ENCODE results near the gene PPA1. TPM values are rescaled to one million over a fixed set of nuclear protein-coding genes. Genes with fewer than 3 reads are reported as not detected.
"Not testable (repeated sequence)": the region's sequence is repeated elsewhere in the genome, so short reads cannot be mapped to it uniquely, and the experiment has no call there.

Gene PPA1
- total RNA-seq, 1 experiment from 2014 or later, result 234 TPM

GRCh38 chr10:70160798-70161197, 72.4 kb downstream of the PPA1 start:
- ChIA-PET POLR2A (interaction anchor here (1.1 kb wide), 1 partner anchor 10 kb away, joined by 3 read pairs; the partner anchor contains the start of gene SAR1A), CTCF (interaction anchor here (1.2 kb wide), 1 partner anchor 14 kb away, joined by 6 read pairs; the partner anchor contains the start of gene TYSND1), RAD21 (ENCODE audit: low non-redundant PET in 1 of 2, low total read pairs in 2 of 2, uncharacterized antibody in 2 of 2, unreplicated experiment in 2 of 2) (no interaction called here)
- Histone ChIP-seq H3K4me3 (replicated peaks in 1 of 2; ENCODE audit: low read depth in 1 of 2, low read length in 2 of 2) (no peak overlapping the region), H3K27me3 (ENCODE audit: insufficient read depth, low read length) (no peaks in the 10 kb centered on the region), H3K4me2 (ENCODE audit: low read length) (no peak overlapping the region), H3K79me2 (ENCODE audit: insufficient read depth, low read length) (peaks cover 91% of the 10 kb centered on the region), H3K27ac (ENCODE audit: low read depth, low read length) (no peak overlapping the region), H3K9me3 (ENCODE audit: control insufficient read depth in 1 of 2, insufficient read depth in 1 of 2, low read depth in 1 of 2, low read length in 2 of 2) (no peaks in the 10 kb centered on the region), H3K36me3 (ENCODE audit: control insufficient read depth in 1 of 2, insufficient read depth in 2 of 2, low read length in 2 of 2) (peaks cover 47 to 49% of the 10 kb centered on the region in 2 experiments), H2AFZ (ENCODE audit: low read depth, low read length, poor library complexity, severe bottlenecking) (no peak overlapping the region), H3K9ac (ENCODE audit: low read length) (no peak overlapping the region), H4K20me1 (ENCODE audit: insufficient read depth) (peaks cover 12% of the 10 kb centered on the region; the same call in 1 of the 2 replicates), H3K4me1 (ENCODE audit: control insufficient read depth in 1 of 2, insufficient read depth in 2 of 2, low read length in 2 of 2) (peaks cover 4 to 6% of the 10 kb centered on the region in 2 experiments; a peak in 2 of 4 replicates), H3K9me2 (ENCODE audit: insufficient read depth) (no peaks in the 10 kb centered on the region)
- ATAC-seq (no peak), DNase-seq (ENCODE audit: low read depth, low spot score) (no peak)
- intact Hi-C loops (cut with micrococcal nuclease), result no loop called here
- TF ChIP-seq YY1 (IDR thresholded peaks at IDR 0.05; ENCODE audit: extremely low read depth, insufficient replicate concordance, low read depth, low read length) (no peak), ZNF274 (IDR thresholded peaks at IDR 0.05; ENCODE audit: low read depth, low read length) (no peak), JUND (IDR thresholded peaks at IDR 0.05) (no peak), SIN3A (IDR thresholded peaks at IDR 0.05; ENCODE audit: low read depth) (no peak), SP1 (IDR thresholded peaks at IDR 0.05; ENCODE audit: low read depth) (no peak), EZH2phosphoT487 (IDR thresholded peaks at IDR 0.05; ENCODE audit: borderline replicate concordance) (no peak), ZBTB33 (IDR thresholded peaks at IDR 0.05; ENCODE audit: extremely low read depth, insufficient replicate concordance, low read length) (no peak), REST (IDR thresholded peaks at IDR 0.05; ENCODE audit: low read depth) (no peak), CTCF (IDR thresholded peaks at IDR 0.05 in 2 of 3, conservative IDR thresholded peaks at IDR 0.05 in 1 of 3; ENCODE audit: borderline replicate concordance in 1 of 3, insufficient read depth in 1 of 3, low read depth in 2 of 3, low read length in 2 of 3) (no peak)
- no TSS peak for BruUV-seq (replicated peaks)

GRCh38 chr10:70159366-70159765, 73.9 kb downstream of the PPA1 start:
- H3K27me3 ChIP-seq (ENCODE audit: insufficient read depth, low read length); H3K4me3 ChIP-seq (replicated peaks in 1 of 2; ENCODE audit: low read depth in 1 of 2, low read length in 2 of 2); H3K4me1 ChIP-seq (ENCODE audit: control insufficient read depth in 1 of 2, insufficient read depth in 2 of 2, low read length in 2 of 2); H3K9ac ChIP-seq (ENCODE audit: low read length); H4K20me1 ChIP-seq (ENCODE audit: insufficient read depth); DNase-seq (ENCODE audit: low read depth, low spot score); H3K27ac ChIP-seq (ENCODE audit: low read depth, low read length); H2AFZ ChIP-seq (ENCODE audit: low read depth, low read length, poor library complexity, severe bottlenecking); ATAC-seq; intact Hi-C loops (cut with micrococcal nuclease); POLR2A ChIA-PET; H3K9me3 ChIP-seq (ENCODE audit: control insufficient read depth in 1 of 2, insufficient read depth in 1 of 2, low read depth in 1 of 2, low read length in 2 of 2); BruUV-seq (replicated peaks); RAD21 ChIA-PET (ENCODE audit: low non-redundant PET in 1 of 2, low total read pairs in 2 of 2, uncharacterized antibody in 2 of 2, unreplicated experiment in 2 of 2); H3K4me2 ChIP-seq (ENCODE audit: low read length); H3K9me2 ChIP-seq (ENCODE audit: insufficient read depth): not testable (repeated sequence)
- CTCF ChIA-PET, result interaction anchor here (5.4 kb wide), 1 partner anchor 14 kb away, joined by 33 read pairs; the partner anchor contains the start of gene TYSND1
- Histone ChIP-seq H3K36me3 (ENCODE audit: control insufficient read depth in 1 of 2, insufficient read depth in 2 of 2, low read length in 2 of 2) (peaks cover 46 to 49% of the 10 kb centered on the region in 2 experiments), H3K79me2 (ENCODE audit: insufficient read depth, low read length) (peaks cover 80% of the 10 kb centered on the region)

Measured in HCT116 (cell line).